ENCODE data around the gene FMNL2.

GRCh38 chr2:152682663-152683062 lies 347.7 kb downstream of the FMNL2 start:
- TF ChIP-seq CTCF (IDR thresholded peaks at IDR 0.05; ENCODE audit: insufficient read depth, low read length, poor library complexity, severe bottlenecking), result no peak
- no peak for TF ChIP-seq EZH2phosphoT487 (conservative IDR thresholded peaks at IDR 0.05; ENCODE audit: low read length)

Measured in SU-DHL-6 (cell line).